GM23338 (cell line): Measurements from ENCODE around the gene FAM83B. TPM values are rescaled to one million over a fixed set of nuclear protein-coding genes. Genes with fewer than 3 reads are reported as not detected.

Experiments
- ATAC-seq: fragments of 200-7000 bp; cut with Tn5 transposase; 3 replicates; pipeline ENCODE4 v1.9.1; 2020
- DNase-seq: peaks from one replicate; pipeline ENCODE4 v3.0.0-alpha.2; 2015; ENCODE audit warnings: low spot score
- H2AFZ ChIP-seq: fragments of 200-600 bp; sonication (generic); 2 replicates; pipeline ENCODE4 v1.8.0; 2016; ENCODE audit warnings: antibody characterized with exemption, mild to moderate bottlenecking, moderate library complexity
- H3F3A ChIP-seq: fragments of 200-600 bp; sonication (generic); replicated peaks from 2 replicates; pipeline ENCODE4 v1.8.0; 2017; ENCODE audit warnings: antibody characterized with exemption, mixed run types, low read depth
- H3K27ac ChIP-seq: fragments of 200-600 bp; sonication (generic); 2 replicates; pipeline ENCODE4 v1.6.1; 2016; ENCODE audit warnings: low read depth
- H3K27me3 ChIP-seq: fragments of 200-600 bp; sonication (generic); 2 replicates; pipeline ENCODE4 v1.8.0; 2016; ENCODE audit warnings: mild to moderate bottlenecking, mixed run types, moderate library complexity; ENCODE audit not compliant: insufficient read depth
- H3K36me3 ChIP-seq: fragments of 200-600 bp; sonication (generic); 2 replicates; pipeline ENCODE4 v1.8.0; 2016; ENCODE audit warnings: mild to moderate bottlenecking; ENCODE audit not compliant: insufficient read depth
- H3K4me1 ChIP-seq: fragments of 200-600 bp; sonication (generic); 2 replicates; pipeline ENCODE4 v1.8.0; 2016; ENCODE audit warnings: mild to moderate bottlenecking, moderate library complexity; ENCODE audit not compliant: insufficient read depth
- H3K4me2 ChIP-seq: fragments of 200-600 bp; sonication (generic); 2 replicates; pipeline ENCODE4 v1.7.1; 2017; ENCODE audit warnings: mixed run types
- H3K4me3 ChIP-seq: fragments of 200-600 bp; sonication (generic); 2 replicates; pipeline ENCODE4 v1.6.1; 2016; ENCODE audit warnings: mixed run types
- H3K79me2 ChIP-seq: fragments of 200-600 bp; sonication (generic); replicated peaks from 2 replicates; pipeline ENCODE4 v1.8.0; 2017; ENCODE audit warnings: mild to moderate bottlenecking; ENCODE audit not compliant: insufficient read depth
- H3K9me2 ChIP-seq: fragments of 200-600 bp; sonication (generic); 2 replicates; pipeline ENCODE4 v1.8.0; 2017; ENCODE audit not compliant: insufficient read depth
- H4K20me1 ChIP-seq: fragments of 200-600 bp; sonication (generic); replicated peaks from 2 replicates; pipeline ENCODE4 v1.8.0; 2017; ENCODE audit warnings: mild to moderate bottlenecking; ENCODE audit not compliant: insufficient read depth
- H3K27ac Mint-ChIP-seq: 2 replicates; pipeline ENCODE4 v1.8.0; 2020; ENCODE audit warnings: inconsistent platforms, mild to moderate bottlenecking, moderate library complexity, mixed read lengths
- H3K27me3 Mint-ChIP-seq: 3 replicates; pipeline ENCODE4 v1.8.0; 2022; ENCODE audit warnings: low read depth, mild to moderate bottlenecking, moderate library complexity, mixed read lengths, inconsistent platforms; ENCODE audit not compliant: insufficient read depth, poor library complexity
- H3K36me3 Mint-ChIP-seq: 3 replicates; pipeline ENCODE4 v1.8.0; 2021; ENCODE audit warnings: low read depth, mild to moderate bottlenecking, inconsistent platforms, moderate library complexity, mixed read lengths
- H3K4me1 Mint-ChIP-seq: 3 replicates; pipeline ENCODE4 v1.8.0; 2020; ENCODE audit warnings: mild to moderate bottlenecking, inconsistent platforms, mixed read lengths
- H3K4me3 Mint-ChIP-seq: 3 replicates; pipeline ENCODE4 v1.8.0; 2021; ENCODE audit warnings: moderate library complexity, mild to moderate bottlenecking, inconsistent platforms, mixed read lengths
- H3K9me3 Mint-ChIP-seq: 3 replicates; pipeline ENCODE4 v1.8.0; 2020; ENCODE audit warnings: moderate library complexity, mild to moderate bottlenecking, inconsistent platforms, mixed read lengths
- CREB1 ChIP-seq: fragments of 250-450 bp; sonication (Bioruptor Pico); IDR thresholded peaks from 2 replicates; pipeline ENCODE4 v1.5.0; 2020; ENCODE audit warnings: low read depth, mild to moderate bottlenecking, moderate library complexity
- CTCF ChIP-seq, 2 experiments: fragments of 200-600 bp in 1 of 2; sonication (generic) in 1 of 2; conservative IDR thresholded peaks; 2 replicates each; pipeline versions ENCODE4 v1.5.1 to v1.6.1; 2016 to 2017; ENCODE audit warnings: antibody characterized with exemption in 2 of 2, low read depth in 2 of 2, mild to moderate bottlenecking in 2 of 2, moderate library complexity in 1 of 2
- EZH2phosphoT487 ChIP-seq: fragments of 200-600 bp; sonication (generic); IDR thresholded peaks from one replicate; pipeline ENCODE4 v1.8.1; 2018; ENCODE audit warnings: antibody characterized with exemption; ENCODE audit not compliant: unreplicated experiment
- JUNB ChIP-seq: IDR thresholded peaks from one replicate; pipeline ENCODE4 v1.6.1; 2016; ENCODE audit warnings: antibody characterized with exemption; ENCODE audit not compliant: unreplicated experiment
- NANOG ChIP-seq: IDR thresholded peaks from 2 replicates; pipeline ENCODE4 v1.6.1; 2016; ENCODE audit warnings: antibody characterized with exemption, borderline replicate concordance
- POLR2AphosphoS5 ChIP-seq: IDR thresholded peaks from 2 replicates; pipeline ENCODE4 v1.6.1; 2016; ENCODE audit warnings: antibody characterized with exemption, low read depth
- REST ChIP-seq: IDR thresholded peaks from one replicate; pipeline ENCODE4 v1.6.1; 2018; ENCODE audit warnings: antibody characterized with exemption; ENCODE audit not compliant: unreplicated experiment
- ZNF114 ChIP-seq: fragments of 250-450 bp; sonication (Bioruptor Pico); IDR thresholded peaks from 2 replicates; pipeline ENCODE4 v1.5.0; 2020; ENCODE audit warnings: mild to moderate bottlenecking, moderate library complexity
- ZNF331 ChIP-seq: fragments of 250-450 bp; sonication (Bioruptor Pico); IDR thresholded peaks from 2 replicates; pipeline ENCODE4 v1.5.0; 2020; ENCODE audit warnings: low read depth, mild to moderate bottlenecking, moderate library complexity
- ZNF462 ChIP-seq: fragments of 250-450 bp; sonication (Bioruptor Pico); IDR thresholded peaks from 2 replicates; pipeline ENCODE4 v1.5.0; 2020; ENCODE audit warnings: mild to moderate bottlenecking, moderate library complexity
- polyA plus RNA-seq: library from polyadenylated mRNA; unstranded; fragments of >200 nt; fragmentation: Nextera tagmentation; extraction: Ambion mirVana; gene quantifications from 2 replicates; pipeline ENCODE4 v1.2.1, GENCODE V29; 2016
- total RNA-seq: library from RNA; depleted of rRNA; stranded (reverse); fragments of >200 nt; shearing (Covaris generic); gene quantifications from 2 replicates; pipeline ENCODE4 v1.2.3, GENCODE V29; 2014

FAM83B gene
- total and polyA plus RNA-seq, 2 experiments from 2014 or later: 1.4 to 7.7 TPM

GRCh38 chr6:54921891-54922290 is 75.3 kb downstream of the FAM83B start (continued):
- no peak for TF ChIP-seq REST
- TF ChIP-seq JUNB: no peak
- no peak for TF ChIP-seq ZNF114
- TF ChIP-seq CREB1 (CRISPR knock-in tag): no peak

- no peak overlapping the region for H3K4me3 ChIP-seq
- no peak overlapping the region for H3K4me3 Mint-ChIP-seq
- ATAC-seq: no peak
- no peaks in the 10 kb centered on the region for H3K4me1 ChIP-seq
- no peaks in the 10 kb centered on the region for H3K27me3 ChIP-seq
- no peak overlapping the region for H3K27ac Mint-ChIP-seq
- no peak overlapping the region for H3K27ac ChIP-seq
- H3K36me3 Mint-ChIP-seq: peaks cover 14% of the 10 kb centered on the region; the same call in 2 of the 3 replicates
- H3F3A ChIP-seq: no peaks in the 10 kb centered on the region
- H3K4me2 ChIP-seq: no peak overlapping the region
- H2AFZ ChIP-seq: no peak overlapping the region
- H3K27me3 Mint-ChIP-seq: no peaks in the 10 kb centered on the region
- H3K36me3 ChIP-seq: no peaks in the 10 kb centered on the region
- no peaks in the 10 kb centered on the region for H4K20me1 ChIP-seq
- H3K79me2 ChIP-seq: no peaks in the 10 kb centered on the region
- no peak for TF ChIP-seq CREB1 (CRISPR knock-in tag)
- TF ChIP-seq NANOG: no peak
- TF ChIP-seq JUNB: no peak
- TF ChIP-seq ZNF331: no peak
- TF ChIP-seq POLR2AphosphoS5: no peak
- no peak for TF ChIP-seq ZNF114
- no peak for TF ChIP-seq CTCF (conservative IDR thresholded peaks at IDR 0.05; ENCODE audit: low read depth in 2 of 2)
- TF ChIP-seq EZH2phosphoT487: no peak
- no peak for TF ChIP-seq ZNF462
- H3K9me2 ChIP-seq: no peaks in the 10 kb centered on the region
- H3K9me3 Mint-ChIP-seq: peaks cover 15% of the 10 kb centered on the region
- no peaks in the 10 kb centered on the region for H3K4me1 Mint-ChIP-seq
- no peak for DNase-seq
Measured at GRCh38 chr6:54929245-54929909, 82.8 kb downstream of the FAM83B start.
